K562 (cell line): ENCODE data around the gene DIP2B. TPM values are rescaled to one million over a fixed set of nuclear protein-coding genes. Genes with fewer than 3 reads are reported as not detected.
"Not testable (repeated sequence)": the region's sequence is repeated elsewhere in the genome, so short reads cannot be mapped to it uniquely, and the experiment has no call there.

ENCODE experiments used
- ATAC-seq: fragments of 200-7000 bp; cut with Tn5 transposase; 3 replicates; pipeline ENCODE4 v1.9.1; 2020; ENCODE audit warnings: moderate library complexity
- BruUV-seq: library from RNA; stranded (reverse); fragments of 400-500 nt; replicated peaks from 2 replicates; lab custom pipeline; 2021; lab: Mats Ljungman, UMichigan
- CTCF ChIA-PET: fragments of 300-600 bp; formaldehyde crosslinking; extraction: SDS; loops from one replicate; lab custom pipeline; 2021; ENCODE audit warnings: low intra/inter-chr PET ratio; lab: Yijun Ruan, JAX
- POLR2A ChIA-PET: fragments of 300-600, 350-650 bp; sonication (Branson Sonifier 250); formaldehyde crosslinking; extraction: SDS; loops from one replicate; lab custom pipeline; 2021; ENCODE audit warnings: antibody characterized with exemption, inconsistent platforms; lab: Yijun Ruan, JAX
- DNase-seq, 4 experiments: peaks; one replicate each; pipeline versions ENCODE4 v3.0.0 to v3.0.0-alpha.2; 2011 to 2018; ENCODE audit warnings: low spot score in 3 of 4, mixed read lengths in 3 of 4; ENCODE audit errors: extremely low read depth in 1 of 4
- FAIRE-seq: peaks from 2 replicates; lab custom pipeline; 2011; peaks lifted over from hg19 to GRCh38; lab: Jason Lieb, UNC
- H2AFZ ChIP-seq: 2 replicates; pipeline ENCODE4 v1.6.0; 2011; ENCODE audit warnings: low read depth, low read length, control low read depth, inconsistent platforms
- H3K27ac ChIP-seq: fragments of 200-600 bp; 3 replicates; pipeline ENCODE4 v1.8.0; 2011; ENCODE audit warnings: low read depth, mild to moderate bottlenecking, control low read depth, inconsistent platforms, low read length, moderate library complexity, mixed read lengths; ENCODE audit errors: extremely low read depth
- H3K27me3 ChIP-seq, 2 experiments: fragments of 300-600 bp in 1 of 2; 2 replicates in 1 of 2; 3 replicates in 1 of 2; pipeline versions ENCODE4 v1.6.0 to v1.8.0; 2011; ENCODE audit warnings: inconsistent platforms in 2 of 2, low read length in 2 of 2, mild to moderate bottlenecking in 1 of 2, mixed read lengths in 1 of 2, moderate library complexity in 1 of 2; ENCODE audit not compliant: control insufficient read depth in 2 of 2, insufficient read depth in 2 of 2
- H3K36me3 ChIP-seq: fragments of 300-600 bp; 3 replicates; pipeline ENCODE4 v1.8.0; 2011; ENCODE audit warnings: mild to moderate bottlenecking, low read length, inconsistent platforms; ENCODE audit not compliant: control insufficient read depth, insufficient read depth
- H3K4me1 ChIP-seq, 2 experiments: fragments of 200-600 bp in 1 of 2; replicated peaks in 1 of 2; 2 replicates in 1 of 2; 3 replicates in 1 of 2; pipeline versions ENCODE4 v1.5.1 to v1.8.0; 2011; ENCODE audit warnings: inconsistent platforms in 2 of 2, low read length in 2 of 2, mild to moderate bottlenecking in 1 of 2, mixed read lengths in 1 of 2, moderate library complexity in 1 of 2; ENCODE audit not compliant: control insufficient read depth in 2 of 2, insufficient read depth in 2 of 2
- H3K4me2 ChIP-seq: 2 replicates; pipeline ENCODE4 v1.6.1; 2011; ENCODE audit warnings: low read length, control low read depth, inconsistent platforms, mixed read lengths; ENCODE audit not compliant: insufficient read depth
- H3K4me3 ChIP-seq: fragments of 200-600 bp; sonication (generic), shearing (Covaris generic); 2 replicates; pipeline ENCODE4 v1.5.1; 2016; ENCODE audit warnings: control low read depth, inconsistent platforms
- H3K79me2 ChIP-seq: fragments of 200-600 bp; 3 replicates; pipeline ENCODE4 v1.8.0; 2011; ENCODE audit warnings: low read length, inconsistent platforms; ENCODE audit not compliant: control insufficient read depth, insufficient read depth
- H3K9ac ChIP-seq, 2 experiments: 2 replicates each; pipeline versions ENCODE4 v1.6.0 to v1.6.1; 2011; ENCODE audit warnings: low read depth in 2 of 2, low read length in 2 of 2, control low read depth in 1 of 2, inconsistent platforms in 1 of 2, mild to moderate bottlenecking in 1 of 2, mixed read lengths in 1 of 2; ENCODE audit not compliant: insufficient read depth in 1 of 2
- H3K9me1 ChIP-seq: one replicate; pipeline ENCODE4 v1.6.0; 2011; ENCODE audit warnings: inconsistent platforms, mild to moderate bottlenecking, low read length, moderate library complexity; ENCODE audit not compliant: control insufficient read depth, insufficient read depth
- H3K9me3 ChIP-seq: replicated peaks from 2 replicates; pipeline ENCODE4 v1.5.1; 2011; ENCODE audit warnings: low read depth, low read length, inconsistent platforms; ENCODE audit not compliant: control insufficient read depth, insufficient read depth
- H4K20me1 ChIP-seq: replicated peaks from 2 replicates; pipeline ENCODE4 v1.6.1; 2011; ENCODE audit warnings: low read length, inconsistent platforms, mixed read lengths; ENCODE audit not compliant: control insufficient read depth, insufficient read depth
- GTF2A2 ChIP-seq: IDR thresholded peaks from 2 replicates; pipeline ENCODE4 v1.6.1; 2016; ENCODE audit warnings: mild to moderate bottlenecking, missing genetic modification characterization, missing compliant biosample characterization
- JUND ChIP-seq, 2 experiments: IDR thresholded peaks; 2 replicates in 1 of 2; 3 replicates in 1 of 2; pipeline ENCODE4 v1.6.1; 2011; ENCODE audit warnings: borderline replicate concordance in 2 of 2, low read depth in 2 of 2, low read length in 2 of 2, improper control_type of control experiment in 1 of 2, missing biosample characterization in 1 of 2, missing genetic modification characterization in 1 of 2, missing genetic modification reagents in 1 of 2
- MEF2A ChIP-seq: IDR thresholded peaks from 2 replicates; pipeline ENCODE4 v1.6.1; 2011; ENCODE audit warnings: low read depth, mild to moderate bottlenecking, low read length, moderate library complexity; ENCODE audit not compliant: control insufficient read depth
- NFATC3 ChIP-seq: fragments of 450-650 bp; IDR thresholded peaks from 2 replicates; pipeline ENCODE4 v1.6.1; 2017; ENCODE audit warnings: mild to moderate bottlenecking
- SMARCC2 ChIP-seq: fragments of 450-650 bp; IDR thresholded peaks from 2 replicates; pipeline ENCODE4 v1.6.1; 2017; ENCODE audit warnings: antibody characterized with exemption, moderate library complexity, mild to moderate bottlenecking, low read depth
- TSC22D4 ChIP-seq: fragments of 450-650 bp; IDR thresholded peaks from 2 replicates; pipeline ENCODE4 v1.6.1; 2016; ENCODE audit warnings: missing genetic modification characterization, missing biosample characterization, control low read depth
- ZNF121 ChIP-seq: sonication (generic); formaldehyde crosslinking; conservative IDR thresholded peaks from 2 replicates; pipeline ENCODE4 v1.8.0; 2022; ENCODE audit warnings: missing genetic modification reagents
- ZNF699 ChIP-seq: fragments of 250-450 bp; sonication (Bioruptor Pico); IDR thresholded peaks from 2 replicates; pipeline ENCODE4 v1.8.0; 2021; ENCODE audit warnings: mild to moderate bottlenecking, moderate library complexity; ENCODE audit not compliant: insufficient replicate concordance
- WGBS: fragments of 100-300 bp; shearing (Covaris generic); methylation state at CpG from one replicate; pipeline ENCODE4 v1.1.6; 2016; ENCODE audit warnings: low coverage, mixed read lengths; ENCODE audit not compliant: insufficient coverage; ENCODE audit errors: missing lambda C conversion rate; 5-methylcytosine and 5-hydroxymethylcytosine counted together
- in situ Hi-C: fragments of 300-500 bp; cut with MboI; formaldehyde crosslinking; loops from 4 replicates; pipeline ENCODE4 v1.15.0; 2018; ENCODE audit warnings: inconsistent platforms, mixed read lengths
- intact Hi-C: fragments of 100-400 bp; cut with micrococcal nuclease; formaldehyde crosslinking; loops from 2 replicates; pipeline ENCODE4 v1.14.2; 2022
- polyA plus RNA-seq, 8 experiments: library from polyadenylated mRNA; depleted of rRNA in 4 of 8; stranded (reverse) in 5 of 8; unstranded in 3 of 8; fragments of >200 nt; fragmentation: Nextera tagmentation in 2 of 8; fragmentation: Illumina TruSeq in 1 of 8; extraction: Ambion mirVana in 2 of 8; extraction: Trizol in 1 of 8; gene quantifications; 2 replicates each; pipeline versions ENCODE4 v1.2.1 to v1.2.3, GENCODE V29; 2011 to 2014; ENCODE audit warnings: inconsistent platforms in 1 of 8, missing spikeins in 1 of 8
- total RNA-seq, 7 experiments: library from RNA; depleted of rRNA in 6 of 7; stranded (reverse); fragments of >200 nt in 6 of 7; fragmentation: Illumina TruSeq in 2 of 7; extraction: Trizol in 2 of 7; gene quantifications; 2 replicates each; pipeline versions ENCODE4 v1.2.1 to v1.2.3, GENCODE V29; 2011 to 2021; ENCODE audit warnings: low replicate concordance in 1 of 7

Gene DIP2B
- total and polyA plus RNA-seq, 9 of the 15 experiments (the other 6 are each of a cell fraction or from before 2014, with no cell fraction given) = 4.6 to 26.1 (median 18.8) TPM

DNA sequence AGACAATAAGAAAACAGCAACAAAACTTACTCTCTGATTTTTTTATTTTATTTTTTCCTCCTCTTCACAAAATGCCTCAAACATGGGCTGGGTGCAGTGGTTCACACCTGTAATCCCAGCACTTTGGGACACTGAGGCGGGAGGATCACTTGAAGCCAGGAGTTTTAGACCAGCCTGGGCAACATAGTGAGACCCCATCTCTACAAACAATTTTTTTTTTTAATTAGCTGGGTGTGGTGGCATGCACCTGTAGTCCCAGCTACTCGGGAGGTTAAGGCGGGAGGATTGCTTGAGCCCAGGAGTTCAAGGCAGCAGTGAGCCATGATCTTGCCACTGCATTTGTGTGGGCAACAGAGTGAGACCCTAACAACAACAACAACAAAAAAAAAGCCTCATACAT lies 176.3 kb downstream of the DIP2B start:
- peaks cover 61% of the 10 kb centered on the region for H3K36me3 ChIP-seq
- ATAC-seq, DNase-seq, H4K20me1 ChIP-seq, H3K4me2 ChIP-seq, H3K9ac ChIP-seq, H3K79me2 ChIP-seq, H3K4me3 ChIP-seq, FAIRE-seq, CTCF ChIA-PET, H3K27me3 ChIP-seq, in situ Hi-C loops, POLR2A ChIA-PET, H3K27ac ChIP-seq, H3K4me1 ChIP-seq, intact Hi-C loops, H2AFZ ChIP-seq, H3K9me1 ChIP-seq, H3K9me3 ChIP-seq: not testable (repeated sequence)
- WGBS = 89% methylated on average over 3 of the region's 3 CpGs
- peak; percentile 79 for TF ChIP-seq ZNF121 (CRISPR knock-in tag)
- BruUV-seq = TSS peak; percentile 20

DNA sequence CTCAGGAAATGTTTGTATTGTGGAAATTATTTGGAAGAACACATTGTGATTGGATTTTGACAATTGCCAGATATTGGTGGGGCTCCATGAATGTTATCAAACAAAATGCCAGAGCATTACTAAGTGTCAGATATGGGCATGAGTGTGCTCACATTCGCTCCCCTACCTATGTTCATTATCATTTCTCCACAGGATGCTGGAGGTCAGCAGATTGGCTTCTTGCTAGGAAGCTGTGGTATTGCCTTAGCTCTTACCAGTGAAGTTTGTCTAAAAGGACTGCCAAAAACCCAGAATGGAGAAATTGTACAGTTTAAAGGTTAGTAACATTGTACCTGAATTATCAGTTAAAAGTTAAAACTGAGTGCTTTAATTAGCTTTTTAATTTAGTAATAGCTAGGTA lies 180.9 kb downstream of the DIP2B start:
- ChIA-PET POLR2A (no interaction called here), CTCF (no interaction called here)
- no peak for ATAC-seq
- no peak overlapping the region for H3K4me2 ChIP-seq
- in situ Hi-C loops (no loop called here), intact Hi-C loops (no loop called here)
- no peak overlapping the region for H2AFZ ChIP-seq
- no peak overlapping the region for H3K4me3 ChIP-seq
- no peak for FAIRE-seq
- H3K9me1 ChIP-seq = no peaks in the 10 kb centered on the region
- H3K4me1 ChIP-seq = no peaks in the 10 kb centered on the region
- DNase-seq = no peak
- H3K36me3 ChIP-seq = peaks cover 64% of the 10 kb centered on the region
- BruUV-seq = no TSS peak
- H3K27ac ChIP-seq = no peak overlapping the region
- no peak overlapping the region for H3K9ac ChIP-seq
- WGBS = 38% methylated on average over 1 of the region's 1 CpG
- H3K9me3 ChIP-seq = no peaks in the 10 kb centered on the region
- no peaks in the 10 kb centered on the region for H3K79me2 ChIP-seq
- no peak for TF ChIP-seq NFATC3
- TF ChIP-seq MEF2A = no peak
- no peak for TF ChIP-seq JUND (IDR thresholded peaks at IDR 0.05; ENCODE audit: borderline replicate concordance, low read depth, low read length)
- no peak for TF ChIP-seq JUND (tag; IDR thresholded peaks at IDR 0.05; ENCODE audit: borderline replicate concordance, low read depth, low read length)
- no peak for TF ChIP-seq ZNF699 (CRISPR knock-in tag)
- TF ChIP-seq GTF2A2 (tag) = no peak
- TF ChIP-seq TSC22D4 (tag) = no peak
- TF ChIP-seq SMARCC2 = no peak
- H4K20me1 ChIP-seq = no peaks in the 10 kb centered on the region
- no peaks in the 10 kb centered on the region for H3K27me3 ChIP-seq
